ENCODE results near the gene AGBL2. TPM values are rescaled to one million over a fixed set of nuclear protein-coding genes. Genes with fewer than 3 reads are reported as not detected.
"Not testable (repeated sequence)": the region's sequence is repeated elsewhere in the genome, so short reads cannot be mapped to it uniquely, and the experiment has no call there.

AGBL2 gene
- total RNA-seq, 1 donor = 1.3 TPM

- no peak for TF ChIP-seq CTCF (IDR thresholded peaks at IDR 0.05; ENCODE audit: insufficient read depth, low read depth, low read length)
- no peak for DNase-seq (ENCODE audit: low read depth)
These were observed 1.5 kb upstream of the AGBL2 start for GRCh38 chr11:47716692-47717091.

GRCh38 chr11:47714554-47715081 lies 551 bp downstream of the AGBL2 start:
- H3K4me3 ChIP-seq (ENCODE audit: low read depth, low read length) = peak overlapping the region; percentile 95
- DNase-seq (ENCODE audit: low read depth) = peak; percentile 32
- no peak for TF ChIP-seq CTCF (IDR thresholded peaks at IDR 0.05; ENCODE audit: insufficient read depth, low read depth, low read length)

More at GRCh38 chr11:47716692-47717091, 1.5 kb upstream of the AGBL2 start:
- H3K4me3 ChIP-seq (ENCODE audit: low read depth, low read length) = no peak overlapping the region

- no peak for TF ChIP-seq CTCF (IDR thresholded peaks at IDR 0.05; ENCODE audit: insufficient read depth, low read depth, low read length)
- peak; percentile 37 for DNase-seq (ENCODE audit: low read depth)
- H3K4me3 ChIP-seq (ENCODE audit: low read depth, low read length) = no peak overlapping the region
These were observed 3.4 kb downstream of the AGBL2 start for GRCh38 chr11:47711816-47712215.

- no peak for DNase-seq (ENCODE audit: low read depth)
- no peak for TF ChIP-seq CTCF (IDR thresholded peaks at IDR 0.05; ENCODE audit: insufficient read depth, low read depth, low read length)
- no peak overlapping the region for H3K4me3 ChIP-seq (ENCODE audit: low read depth, low read length)
These were observed 3.9 kb downstream of the AGBL2 start for GRCh38 chr11:47711225-47711624.

GRCh38 chr11:47707275-47707786 lies 7.8 kb downstream of the AGBL2 start:
- not testable (repeated sequence) for DNase-seq (ENCODE audit: low read depth); H3K4me3 ChIP-seq (ENCODE audit: low read depth, low read length)

- no peak overlapping the region for H3K4me3 ChIP-seq (ENCODE audit: low read depth, low read length)
- no peak for TF ChIP-seq CTCF (IDR thresholded peaks at IDR 0.05; ENCODE audit: insufficient read depth, low read depth, low read length)
- no peak for DNase-seq (ENCODE audit: low read depth)
These were observed 9.4 kb downstream of the AGBL2 start for GRCh38 chr11:47705721-47706120.

GRCh38 chr11:47691979-47692378 lies 23.2 kb downstream of the AGBL2 start:
- no peak for DNase-seq (ENCODE audit: low read depth)
- H3K4me3 ChIP-seq (ENCODE audit: low read depth, low read length) = no peak overlapping the region
- no peak for TF ChIP-seq CTCF (IDR thresholded peaks at IDR 0.05; ENCODE audit: insufficient read depth, low read depth, low read length)

Measured in fibroblast of villous mesenchyme (primary cell).